Endodermal cell (in vitro differentiated cells): ENCODE results near the gene ZNF512. TPM values are rescaled to one million over a fixed set of nuclear protein-coding genes. Genes with fewer than 3 reads are reported as not detected.

ENCODE experiments used
- DNase-seq: peaks from one replicate; pipeline ENCODE4 v3.0.0-alpha.2; 2017
- H3K27ac ChIP-seq: 2 replicates; pipeline ENCODE4 v1.5.1; 2013; ENCODE audit warnings: mild to moderate bottlenecking, low read depth, low read length, moderate library complexity
- H3K27me3 ChIP-seq: 2 replicates; pipeline ENCODE4 v1.6.1; 2013; ENCODE audit warnings: mild to moderate bottlenecking, low read length, moderate library complexity; ENCODE audit not compliant: insufficient read depth, control insufficient read depth, poor library complexity, severe bottlenecking
- H3K36me3 ChIP-seq: 2 replicates; pipeline ENCODE4 v1.7.0; 2013; ENCODE audit warnings: mild to moderate bottlenecking, low read length, moderate library complexity; ENCODE audit not compliant: control insufficient read depth, insufficient read depth
- H3K4me1 ChIP-seq: one replicate; pipeline ENCODE4 v1.7.0; 2013; ENCODE audit warnings: low read length; ENCODE audit not compliant: control insufficient read depth, insufficient read depth
- H3K4me3 ChIP-seq: 2 replicates; pipeline ENCODE4 v1.5.1; 2013; ENCODE audit warnings: mild to moderate bottlenecking, low read length, moderate library complexity
- H3K9ac ChIP-seq: 2 replicates; pipeline ENCODE4 v1.6.1; 2013; ENCODE audit warnings: mild to moderate bottlenecking, low read length, moderate library complexity; ENCODE audit not compliant: poor library complexity, severe bottlenecking; ENCODE audit errors: extremely low read depth
- H3K9me3 ChIP-seq: 2 replicates; pipeline ENCODE4 v1.6.1; 2013; ENCODE audit warnings: mild to moderate bottlenecking, low read length, moderate library complexity; ENCODE audit not compliant: control insufficient read depth
- H3K27ac Mint-ChIP-seq: 2 replicates; pipeline ENCODE4 v1.8.0; 2020; ENCODE audit warnings: mixed read lengths
- H3K27me3 Mint-ChIP-seq: 2 replicates; pipeline ENCODE4 v1.8.0; 2021; ENCODE audit warnings: mild to moderate bottlenecking, mixed read lengths; ENCODE audit not compliant: insufficient read depth
- H3K36me3 Mint-ChIP-seq: 2 replicates; pipeline ENCODE4 v1.8.0; 2020; ENCODE audit warnings: low read depth, mixed read lengths
- H3K4me1 Mint-ChIP-seq: 2 replicates; pipeline ENCODE4 v1.8.0; 2020; ENCODE audit warnings: mixed read lengths
- H3K4me3 Mint-ChIP-seq: 2 replicates; pipeline ENCODE4 v1.8.0; 2020; ENCODE audit warnings: mild to moderate bottlenecking, moderate library complexity, mixed read lengths
- H3K9me3 Mint-ChIP-seq: 2 replicates; pipeline ENCODE4 v1.8.0; 2020; ENCODE audit warnings: mild to moderate bottlenecking, mixed read lengths
- WGBS, 2 experiments: methylation state at CpG; one replicate each; pipeline versions ENCODE4 v1.1.5 to v1.1.7; 2013; ENCODE audit warnings: missing lambda C conversion rate in 2 of 2, mixed read lengths in 1 of 2; ENCODE audit not compliant: insufficient coverage in 1 of 2, insufficient read length in 1 of 2; 5-methylcytosine and 5-hydroxymethylcytosine counted together
- total RNA-seq, 2 donors: library from RNA; stranded (reverse); fragmentation: NEBNext Ultra II Directional in 1 of 2; extraction: Animal tissue kit (Norgen Biotek cat#: 25700) in 1 of 2; gene quantifications; 2 replicates in 1 of 2; 3 replicates in 1 of 2; pipeline ENCODE4 v1.2.1, GENCODE V29; 2021
- TF ChIP-seq, protein P1 (sequence below): fragments of 200-600 bp; sonication (generic); conservative IDR thresholded peaks from 2 replicates; pipeline ENCODE4 v1.5.0; 2021; ENCODE audit warnings: antibody characterized with exemption, mild to moderate bottlenecking

Gene ZNF512
- total RNA-seq, 2 donors from 2014 or later: 29.3 to 36.7 TPM

DNA sequence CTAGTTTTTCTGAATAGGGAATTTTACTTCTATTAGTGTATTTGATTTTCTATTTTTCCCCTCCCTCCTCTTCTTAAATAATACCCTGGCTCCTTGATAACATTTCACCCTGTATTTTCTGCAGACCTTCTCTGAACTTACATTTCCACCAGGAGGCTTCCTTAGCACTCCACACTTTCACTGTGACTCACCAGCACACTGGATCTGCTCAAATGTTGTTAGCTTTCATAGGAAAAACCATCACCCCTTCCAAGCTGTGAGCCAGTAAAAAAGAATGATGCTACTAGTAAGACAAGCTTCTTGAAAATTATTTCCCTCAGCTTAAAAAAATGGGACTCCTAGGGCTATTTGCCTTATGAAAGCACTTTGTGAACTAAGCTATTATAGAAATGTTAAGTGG, 64.4 kb downstream of the ZNF512 start:
- H3K9ac ChIP-seq: no peak overlapping the region
- H3K27me3 ChIP-seq: no peaks in the 10 kb centered on the region
- H3K27me3 Mint-ChIP-seq: no peaks in the 10 kb centered on the region
- no peaks in the 10 kb centered on the region for H3K9me3 ChIP-seq
- no peak for DNase-seq
- H3K36me3 ChIP-seq: peaks cover 75% of the 10 kb centered on the region
- no peak overlapping the region for H3K27ac ChIP-seq
- peaks cover 53% of the 10 kb centered on the region for H3K36me3 Mint-ChIP-seq
- TF ChIP-seq, protein P1, sequence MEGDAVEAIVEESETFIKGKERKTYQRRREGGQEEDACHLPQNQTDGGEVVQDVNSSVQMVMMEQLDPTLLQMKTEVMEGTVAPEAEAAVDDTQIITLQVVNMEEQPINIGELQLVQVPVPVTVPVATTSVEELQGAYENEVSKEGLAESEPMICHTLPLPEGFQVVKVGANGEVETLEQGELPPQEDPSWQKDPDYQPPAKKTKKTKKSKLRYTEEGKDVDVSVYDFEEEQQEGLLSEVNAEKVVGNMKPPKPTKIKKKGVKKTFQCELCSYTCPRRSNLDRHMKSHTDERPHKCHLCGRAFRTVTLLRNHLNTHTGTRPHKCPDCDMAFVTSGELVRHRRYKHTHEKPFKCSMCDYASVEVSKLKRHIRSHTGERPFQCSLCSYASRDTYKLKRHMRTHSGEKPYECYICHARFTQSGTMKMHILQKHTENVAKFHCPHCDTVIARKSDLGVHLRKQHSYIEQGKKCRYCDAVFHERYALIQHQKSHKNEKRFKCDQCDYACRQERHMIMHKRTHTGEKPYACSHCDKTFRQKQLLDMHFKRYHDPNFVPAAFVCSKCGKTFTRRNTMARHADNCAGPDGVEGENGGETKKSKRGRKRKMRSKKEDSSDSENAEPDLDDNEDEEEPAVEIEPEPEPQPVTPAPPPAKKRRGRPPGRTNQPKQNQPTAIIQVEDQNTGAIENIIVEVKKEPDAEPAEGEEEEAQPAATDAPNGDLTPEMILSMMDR: no peak
- H3K9me3 Mint-ChIP-seq: no peaks in the 10 kb centered on the region
- H3K4me1 ChIP-seq: no peaks in the 10 kb centered on the region
- H3K4me1 Mint-ChIP-seq: no peaks in the 10 kb centered on the region
- H3K4me3 Mint-ChIP-seq: no peak overlapping the region
- no peak overlapping the region for H3K27ac Mint-ChIP-seq
- H3K4me3 ChIP-seq: no peak overlapping the region

DNA sequence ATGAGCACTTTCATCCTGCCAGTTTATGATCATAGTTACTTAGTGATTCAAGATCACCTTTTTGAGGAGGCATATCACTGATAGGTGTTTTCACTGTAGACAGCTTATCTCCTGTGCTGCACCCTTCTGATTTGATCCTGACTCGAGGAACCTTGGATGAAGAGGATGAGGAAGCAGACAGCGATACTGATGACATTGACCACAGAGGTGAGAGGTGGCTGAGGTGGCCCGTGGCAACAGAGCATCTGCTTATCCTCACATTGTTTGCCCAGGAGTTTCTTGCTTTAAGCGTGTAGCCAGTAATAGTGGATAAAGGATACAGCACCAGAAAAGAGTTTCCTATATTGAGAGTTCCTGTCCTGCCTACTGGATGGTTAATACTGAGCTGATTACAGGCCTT, 64.9 kb downstream of the ZNF512 start:
- no peaks in the 10 kb centered on the region for H3K9me3 Mint-ChIP-seq
- peaks cover 56% of the 10 kb centered on the region for H3K36me3 Mint-ChIP-seq
- WGBS, 2 experiments: 95 to 96% methylated on average over 4 of the region's 4 CpGs
- Histone ChIP-seq H3K27me3 (no peaks in the 10 kb centered on the region), H3K4me1 (no peaks in the 10 kb centered on the region), H3K9me3 (no peaks in the 10 kb centered on the region), H3K4me3 (no peak overlapping the region), H3K36me3 (peaks cover 78% of the 10 kb centered on the region), H3K27ac (no peak overlapping the region), H3K9ac (no peak overlapping the region)
- no peaks in the 10 kb centered on the region for H3K27me3 Mint-ChIP-seq
- no peak overlapping the region for H3K27ac Mint-ChIP-seq
- no peak for DNase-seq
- H3K4me1 Mint-ChIP-seq: no peaks in the 10 kb centered on the region
- TF ChIP-seq, protein P1: no peak
- H3K4me3 Mint-ChIP-seq: no peak overlapping the region

DNA sequence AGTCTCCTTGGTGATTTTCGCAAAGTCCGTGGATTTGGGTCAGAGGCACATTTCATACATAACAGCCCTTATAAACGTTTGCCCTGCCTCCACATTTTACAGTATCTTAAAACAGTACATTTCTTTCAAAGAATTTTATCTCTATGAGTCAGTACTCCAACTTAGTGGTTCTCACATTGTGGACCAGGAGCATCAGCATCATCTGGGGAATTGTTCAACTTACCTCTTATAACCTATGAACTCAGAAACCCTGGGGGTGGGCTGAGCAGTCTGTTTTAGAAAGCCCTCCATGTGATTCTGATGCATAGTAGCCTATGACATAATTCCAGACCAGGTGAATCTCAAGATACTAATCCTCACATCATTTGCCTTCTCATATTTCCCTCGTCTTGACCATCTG, 68.2 kb downstream of the ZNF512 start:
- Mint-ChIP-seq H3K27me3 (no peaks in the 10 kb centered on the region), H3K36me3 (peaks cover 71% of the 10 kb centered on the region), H3K4me1 (peaks cover 10% of the 10 kb centered on the region), H3K27ac (no peak overlapping the region), H3K4me3 (no peak overlapping the region), H3K9me3 (no peaks in the 10 kb centered on the region)
- no peak overlapping the region for H3K27ac ChIP-seq
- 92 to 95% methylated on average over 3 to 4 of the region's 4 CpGs for WGBS, 2 experiments
- TF ChIP-seq, protein P1: no peak
- H3K4me3 ChIP-seq: no peak overlapping the region
- H3K4me1 ChIP-seq: peaks cover 4% of the 10 kb centered on the region
- H3K27me3 ChIP-seq: no peaks in the 10 kb centered on the region
- H3K9ac ChIP-seq: no peak overlapping the region
- no peak for DNase-seq
- no peaks in the 10 kb centered on the region for H3K9me3 ChIP-seq
- H3K36me3 ChIP-seq: peaks cover 86% of the 10 kb centered on the region
